Measurements from ENCODE around the gene BATF. TPM values are rescaled to one million over a fixed set of nuclear protein-coding genes. Genes with fewer than 3 reads are reported as not detected.

BATF gene
- total RNA-seq, 1 experiment from 2014 or later: not detected

- H3K9ac ChIP-seq (ENCODE audit: low read length): no peak overlapping the region
- H3K27me3 ChIP-seq (ENCODE audit: low read length): peaks cover 9% of the 10 kb centered on the region; the same call in 1 of the 2 replicates
- no peaks in the 10 kb centered on the region for H3K79me2 ChIP-seq (ENCODE audit: low read length)
- H2AFZ ChIP-seq (ENCODE audit: low read length): no peak overlapping the region
- H3K9me3 ChIP-seq (ENCODE audit: low read length): peaks cover 25% of the 10 kb centered on the region
- H3K4me1 ChIP-seq (ENCODE audit: low read length): peaks cover 12% of the 10 kb centered on the region
- no peaks in the 10 kb centered on the region for H3K9me2 ChIP-seq (replicated peaks; ENCODE audit: insufficient read depth, low read length)
- H3K4me2 ChIP-seq (ENCODE audit: low read depth, low read length, poor library complexity, severe bottlenecking): no peak overlapping the region
- DNase-seq: no peak
- no peak overlapping the region for H3K4me3 ChIP-seq (ENCODE audit: low read length)
- H3K27ac ChIP-seq (ENCODE audit: low read length): no peak overlapping the region
- no peaks in the 10 kb centered on the region for H3K36me3 ChIP-seq (ENCODE audit: insufficient read depth, low read length)
- peaks cover 9% of the 10 kb centered on the region; the same call in 1 of the 2 replicates for H4K20me1 ChIP-seq (ENCODE audit: insufficient read depth, low read depth, low read length)
Observed at GRCh38 chr14:75510547-75510946, 11.7 kb upstream of the BATF start.

GRCh38 chr14:75511201-75511600 is 11.1 kb upstream of the BATF start:
- no peaks in the 10 kb centered on the region for H3K9me2 ChIP-seq (replicated peaks; ENCODE audit: insufficient read depth, low read length)
- H3K79me2 ChIP-seq (ENCODE audit: low read length): no peaks in the 10 kb centered on the region

GRCh38 chr14:75513911-75514672 is 8.2 kb upstream of the BATF start:
- Histone ChIP-seq H3K9ac (ENCODE audit: low read length) (no peak overlapping the region), H3K79me2 (ENCODE audit: low read length) (no peaks in the 10 kb centered on the region), H3K27me3 (ENCODE audit: low read length) (0 out of 2 replicates have a peak, but pooled peaks cover 6% of the 10 kb centered on the region), H3K4me1 (ENCODE audit: low read length) (peaks cover 23% of the 10 kb centered on the region), H3K9me2 (replicated peaks; ENCODE audit: insufficient read depth, low read length) (no peaks in the 10 kb centered on the region), H4K20me1 (ENCODE audit: insufficient read depth, low read depth, low read length) (peaks cover 13% of the 10 kb centered on the region), H3K4me3 (ENCODE audit: low read length) (no peak overlapping the region), H3K9me3 (ENCODE audit: low read length) (peaks cover 20% of the 10 kb centered on the region), H3K36me3 (ENCODE audit: insufficient read depth, low read length) (no peaks in the 10 kb centered on the region), H2AFZ (ENCODE audit: low read length) (no peak overlapping the region), H3K27ac (ENCODE audit: low read length) (no peak overlapping the region), H3K4me2 (ENCODE audit: low read depth, low read length, poor library complexity, severe bottlenecking) (peak overlapping the region; percentile 61)
- no peak for DNase-seq

More at GRCh38 chr14:75511201-75511600, 11.1 kb upstream of the BATF start:
- Histone ChIP-seq H3K9me3 (ENCODE audit: low read length) (peaks cover 25% of the 10 kb centered on the region), H4K20me1 (ENCODE audit: insufficient read depth, low read depth, low read length) (peaks cover 13% of the 10 kb centered on the region; the same call in 1 of the 2 replicates), H3K27ac (ENCODE audit: low read length) (no peak overlapping the region), H3K36me3 (ENCODE audit: insufficient read depth, low read length) (no peaks in the 10 kb centered on the region), H3K4me1 (ENCODE audit: low read length) (peaks cover 19% of the 10 kb centered on the region), H3K9ac (ENCODE audit: low read length) (no peak overlapping the region), H3K4me3 (ENCODE audit: low read length) (no peak overlapping the region), H3K27me3 (ENCODE audit: low read length) (peaks cover 9% of the 10 kb centered on the region; the same call in 1 of the 2 replicates), H3K4me2 (ENCODE audit: low read depth, low read length, poor library complexity, severe bottlenecking) (no peak overlapping the region), H2AFZ (ENCODE audit: low read length) (no peak overlapping the region)
- DNase-seq: no peak

GRCh38 chr14:75514673-75515628 is 7.3 kb upstream of the BATF start:
- 0 out of 2 replicates have a peak, but pooled peaks cover 6% of the 10 kb centered on the region for H3K27me3 ChIP-seq (ENCODE audit: low read length)
- peak overlapping the region; percentile 30 for H3K9ac ChIP-seq (ENCODE audit: low read length)
- no peaks in the 10 kb centered on the region for H3K9me2 ChIP-seq (replicated peaks; ENCODE audit: insufficient read depth, low read length)
- H3K79me2 ChIP-seq (ENCODE audit: low read length): no peaks in the 10 kb centered on the region
- H3K27ac ChIP-seq (ENCODE audit: low read length): no peak overlapping the region
- H2AFZ ChIP-seq (ENCODE audit: low read length): 0 out of 2 replicates have a peak overlapping the region, but pooled peaks have one; percentile 10
- H3K4me3 ChIP-seq (ENCODE audit: low read length): peak overlapping the region; percentile 40; the same call in 1 of the 2 replicates
- no peaks in the 10 kb centered on the region for H3K36me3 ChIP-seq (ENCODE audit: insufficient read depth, low read length)
- H3K4me1 ChIP-seq (ENCODE audit: low read length): peaks cover 23% of the 10 kb centered on the region
- peak overlapping the region; percentile 61 for H3K4me2 ChIP-seq (ENCODE audit: low read depth, low read length, poor library complexity, severe bottlenecking)
- H4K20me1 ChIP-seq (ENCODE audit: insufficient read depth, low read depth, low read length): peaks cover 13% of the 10 kb centered on the region
- DNase-seq: peak; percentile 64
- peaks cover 19% of the 10 kb centered on the region for H3K9me3 ChIP-seq (ENCODE audit: low read length)

DNA sequence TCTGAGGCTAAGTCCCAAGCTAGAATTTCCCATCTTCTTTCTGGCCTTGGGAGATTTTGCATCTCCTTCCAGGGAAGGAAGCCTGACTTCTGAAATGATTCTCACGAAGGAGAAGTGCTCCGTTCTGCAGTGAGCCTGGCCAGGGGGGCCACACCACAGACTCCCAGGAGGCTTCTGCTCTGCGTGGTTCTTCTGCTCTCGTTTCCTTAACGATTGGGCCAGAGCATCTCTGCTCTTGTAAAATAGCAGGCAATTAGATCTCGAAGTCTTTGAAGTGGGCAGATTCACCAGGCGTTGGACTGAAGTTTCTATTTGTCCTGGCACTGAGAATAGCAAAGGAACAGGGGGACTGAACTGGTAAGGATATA is 6.7 kb upstream of the BATF start:
- Histone ChIP-seq H3K9me2 (replicated peaks; ENCODE audit: insufficient read depth, low read length) (no peaks in the 10 kb centered on the region), H4K20me1 (ENCODE audit: insufficient read depth, low read depth, low read length) (peaks cover 13% of the 10 kb centered on the region), H3K4me3 (ENCODE audit: low read length) (peak overlapping the region; percentile 40; the same call in 1 of the 2 replicates), H3K9me3 (ENCODE audit: low read length) (peaks cover 13% of the 10 kb centered on the region), H2AFZ (ENCODE audit: low read length) (no peak overlapping the region), H3K36me3 (ENCODE audit: insufficient read depth, low read length) (no peaks in the 10 kb centered on the region), H3K27me3 (ENCODE audit: low read length) (0 out of 2 replicates have a peak, but pooled peaks cover 6% of the 10 kb centered on the region), H3K27ac (ENCODE audit: low read length) (no peak overlapping the region), H3K4me2 (ENCODE audit: low read depth, low read length, poor library complexity, severe bottlenecking) (peak overlapping the region; percentile 61), H3K9ac (ENCODE audit: low read length) (peak overlapping the region; percentile 30), H3K4me1 (ENCODE audit: low read length) (peaks cover 23% of the 10 kb centered on the region), H3K79me2 (ENCODE audit: low read length) (no peaks in the 10 kb centered on the region)
- DNase-seq: peak; percentile 84

GRCh38 chr14:75518625-75519024 is 3.6 kb upstream of the BATF start:
- Histone ChIP-seq H3K4me3 (ENCODE audit: low read length) (no peak overlapping the region), H4K20me1 (ENCODE audit: insufficient read depth, low read depth, low read length) (peaks cover 13% of the 10 kb centered on the region), H3K27me3 (ENCODE audit: low read length) (0 out of 2 replicates have a peak, but pooled peaks cover 4% of the 10 kb centered on the region), H3K36me3 (ENCODE audit: insufficient read depth, low read length) (no peaks in the 10 kb centered on the region), H3K79me2 (ENCODE audit: low read length) (no peaks in the 10 kb centered on the region), H3K4me2 (ENCODE audit: low read depth, low read length, poor library complexity, severe bottlenecking) (no peak overlapping the region), H3K9ac (ENCODE audit: low read length) (no peak overlapping the region), H3K9me3 (ENCODE audit: low read length) (no peaks in the 10 kb centered on the region), H3K9me2 (replicated peaks; ENCODE audit: insufficient read depth, low read length) (no peaks in the 10 kb centered on the region), H3K27ac (ENCODE audit: low read length) (no peak overlapping the region), H2AFZ (ENCODE audit: low read length) (no peak overlapping the region), H3K4me1 (ENCODE audit: low read length) (peaks cover 26% of the 10 kb centered on the region)
- peak; percentile 91 for DNase-seq

DNA sequence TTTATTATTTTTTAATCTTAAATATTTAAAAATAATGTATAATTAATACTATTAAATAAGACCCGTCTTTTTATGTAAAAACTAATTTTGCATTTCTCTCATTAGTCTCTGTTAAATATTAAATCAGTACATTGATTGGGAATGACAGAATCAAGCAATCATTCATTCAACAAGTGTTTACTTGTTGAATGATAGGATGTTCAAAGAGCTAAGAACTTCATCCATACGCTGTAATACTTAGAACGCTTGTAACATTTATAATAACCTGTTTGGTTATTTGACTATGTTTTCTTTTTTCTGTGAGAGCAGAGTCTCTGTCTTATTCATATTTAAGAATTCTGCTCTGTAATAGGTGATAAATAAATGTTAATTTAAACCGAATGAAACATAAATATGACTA is 2.9 kb upstream of the BATF start:
- no peak overlapping the region for H3K4me2 ChIP-seq (ENCODE audit: low read depth, low read length, poor library complexity, severe bottlenecking)
- no peaks in the 10 kb centered on the region for H3K9me3 ChIP-seq (ENCODE audit: low read length)
- no peak overlapping the region for H2AFZ ChIP-seq (ENCODE audit: low read length)
- no peak for DNase-seq
- H3K4me1 ChIP-seq (ENCODE audit: low read length): peaks cover 26% of the 10 kb centered on the region
- no peak overlapping the region for H3K27ac ChIP-seq (ENCODE audit: low read length)
- H3K79me2 ChIP-seq (ENCODE audit: low read length): no peaks in the 10 kb centered on the region
- H3K27me3 ChIP-seq (ENCODE audit: low read length): no peaks in the 10 kb centered on the region
- H3K9me2 ChIP-seq (replicated peaks; ENCODE audit: insufficient read depth, low read length): no peaks in the 10 kb centered on the region
- H3K9ac ChIP-seq (ENCODE audit: low read length): no peak overlapping the region
- no peaks in the 10 kb centered on the region for H3K36me3 ChIP-seq (ENCODE audit: insufficient read depth, low read length)
- peaks cover 9% of the 10 kb centered on the region for H4K20me1 ChIP-seq (ENCODE audit: insufficient read depth, low read depth, low read length)
- H3K4me3 ChIP-seq (ENCODE audit: low read length): no peak overlapping the region
